ENCODE measurements around the gene CLSTN2. TPM values are rescaled to one million over a fixed set of nuclear protein-coding genes. Genes with fewer than 3 reads are reported as not detected.

Gene CLSTN2
- total and polyA plus RNA-seq, 2 of the 13 experiments (the other 11 are each of a cell fraction or from before 2014, with no cell fraction given), result not detected

GRCh38 chr3:140557476-140557875 lies 622.5 kb downstream of the CLSTN2 start:
- no TSS peak for BruUV-seq (replicated peaks)
- no peaks in the 10 kb centered on the region for H4K20me1 ChIP-seq (ENCODE audit: insufficient read depth, low read length)
- H3K79me2 ChIP-seq (ENCODE audit: insufficient read depth, low read length), result no peaks in the 10 kb centered on the region
- TF ChIP-seq ZUFSP (CRISPR knock-in tag; IDR thresholded peaks at IDR 0.05; ENCODE audit: borderline replicate concordance) (no peak), SRY (CRISPR knock-in tag; IDR thresholded peaks at IDR 0.05) (no peak), ZNF414 (CRISPR knock-in tag; IDR thresholded peaks at IDR 0.05) (no peak), TEAD3 (CRISPR knock-in tag; optimal IDR thresholded peaks at IDR 0.05; ENCODE audit: borderline replicate concordance) (no peak), ZNF770 (CRISPR knock-in tag; IDR thresholded peaks at IDR 0.05) (no peak), ZMYM3 (CRISPR knock-in tag; IDR thresholded peaks at IDR 0.05) (no peak), ZNF17 (CRISPR knock-in tag; IDR thresholded peaks at IDR 0.05) (no peak), TSC22D2 (CRISPR knock-in tag; IDR thresholded peaks at IDR 0.05; ENCODE audit: borderline replicate concordance) (no peak), KMT2A (CRISPR knock-in tag; IDR thresholded peaks at IDR 0.05) (no peak), ZNF766 (CRISPR knock-in tag; IDR thresholded peaks at IDR 0.05; ENCODE audit: borderline replicate concordance) (no peak), ZNF180 (CRISPR knock-in tag; IDR thresholded peaks at IDR 0.05; ENCODE audit: borderline replicate concordance, low read depth) (no peak), ZNF276 (CRISPR knock-in tag; IDR thresholded peaks at IDR 0.05; ENCODE audit: low read depth) (no peak), DBP (CRISPR knock-in tag; IDR thresholded peaks at IDR 0.05; ENCODE audit: not compliant biosample characterization) (no peak), MBD4 (IDR thresholded peaks at IDR 0.05; ENCODE audit: borderline replicate concordance, low read length) (no peak)
- no peaks in the 10 kb centered on the region for H3K36me3 ChIP-seq (replicated peaks in 1 of 2; ENCODE audit: control insufficient read depth in 1 of 2, insufficient read depth in 2 of 2, low read length in 2 of 2)
- no peaks in the 10 kb centered on the region for H3K9me3 ChIP-seq (ENCODE audit: low read length)
- FAIRE-seq (no peak), ATAC-seq (no peak), DNase-seq (ENCODE audit: low spot score) (no peak)
- CTCF ChIA-PET (ENCODE audit: low intra/inter-chr PET ratio, low total read pairs), result no interaction called here
- H3K27me3 ChIP-seq (ENCODE audit: control insufficient read depth in 1 of 2, insufficient read depth in 2 of 2, low read length in 2 of 2), result no peaks in the 10 kb centered on the region; a peak in 1 of 5 replicates
- intact Hi-C loops (cut with micrococcal nuclease; ENCODE audit: unreplicated experiment), result loop anchor here (10.0 kb wide), 1 partner anchor 307 kb away; no protein-coding TSS in a partner anchor
- H3K9ac ChIP-seq (ENCODE audit: insufficient read depth, low read depth, low read length), result no peak overlapping the region
- WGBS (ENCODE audit: low lambda C conversion rate), result 21% methylated on average over 3 of the region's 4 CpGs
- in situ Hi-C loops (cut with HindIII; ENCODE audit: extremely low pct_ligation_motif_present, low pct_unique_long_range_greater_than_20kb), result loop anchor here (25.0 kb wide), 2 partner anchors 180 to 305 kb away; no protein-coding TSS in a partner anchor
- no peaks in the 10 kb centered on the region for H3K4me1 ChIP-seq (ENCODE audit: insufficient read depth, low read length)
- H3K4me3 ChIP-seq (replicated peaks in 1 of 3; ENCODE audit: insufficient read depth in 1 of 3, low read depth in 2 of 3, low read length in 3 of 3), result no peak overlapping the region
- H3K27ac ChIP-seq (ENCODE audit: extremely low read length, insufficient read depth, low read length), result no peak overlapping the region
- no peak overlapping the region for H2AFZ ChIP-seq (ENCODE audit: low read length)
- no peak overlapping the region for H3K4me2 ChIP-seq (ENCODE audit: low read depth, low read length)
- POLR2A ChIA-PET, result no interaction called here
